Ecto neural progenitor cell (in vitro differentiated cells): ENCODE results near the gene EGFL8.
"Not testable (repeated sequence)": the region's sequence is repeated elsewhere in the genome, so short reads cannot be mapped to it uniquely, and the experiment has no call there.

ENCODE experiments used
- DNase-seq: peaks from one replicate; pipeline ENCODE4 v3.0.0-alpha.2; 2018; ENCODE audit warnings: low spot score

Gene EGFL8

DNA sequence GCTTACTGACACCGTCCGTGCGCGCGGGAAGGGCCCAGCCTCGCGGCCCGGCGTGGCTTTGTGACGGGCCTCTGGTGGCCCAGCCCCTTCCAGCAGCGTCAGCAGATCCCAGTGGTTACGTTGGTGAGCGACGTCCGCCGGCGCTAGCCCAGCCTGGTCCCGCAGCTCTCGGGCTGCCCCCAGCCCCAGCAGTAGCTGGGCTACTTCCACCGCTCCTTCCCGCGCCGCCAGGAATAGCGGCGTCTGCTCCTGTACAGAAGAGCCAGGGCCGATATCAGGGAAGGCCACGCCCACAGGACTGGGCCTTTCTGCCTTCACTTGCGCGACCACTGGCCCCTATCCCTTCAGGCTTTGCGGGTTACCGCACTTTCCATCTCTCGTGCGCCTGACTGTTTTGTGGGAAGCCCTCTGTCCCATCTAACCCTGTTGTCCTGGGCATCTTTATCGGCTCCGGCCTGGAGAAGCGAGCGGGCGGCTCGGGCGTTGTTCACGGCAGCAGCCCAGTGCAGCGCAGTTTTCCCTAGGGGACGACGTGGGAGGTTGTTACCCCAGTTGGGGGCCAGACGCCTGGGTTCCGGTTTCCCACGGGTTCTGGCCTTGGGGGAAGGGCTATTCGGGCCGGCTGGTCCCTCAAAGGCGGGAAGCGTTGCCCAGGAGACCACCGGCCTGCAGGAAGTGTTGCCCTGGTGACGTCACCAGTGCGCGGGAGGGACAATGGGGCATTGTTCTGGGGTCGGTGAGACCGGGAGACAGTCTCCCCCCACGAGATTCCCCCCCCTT lies 31.7 kb downstream of the EGFL8 start:
- peak; percentile 92 for DNase-seq

DNA sequence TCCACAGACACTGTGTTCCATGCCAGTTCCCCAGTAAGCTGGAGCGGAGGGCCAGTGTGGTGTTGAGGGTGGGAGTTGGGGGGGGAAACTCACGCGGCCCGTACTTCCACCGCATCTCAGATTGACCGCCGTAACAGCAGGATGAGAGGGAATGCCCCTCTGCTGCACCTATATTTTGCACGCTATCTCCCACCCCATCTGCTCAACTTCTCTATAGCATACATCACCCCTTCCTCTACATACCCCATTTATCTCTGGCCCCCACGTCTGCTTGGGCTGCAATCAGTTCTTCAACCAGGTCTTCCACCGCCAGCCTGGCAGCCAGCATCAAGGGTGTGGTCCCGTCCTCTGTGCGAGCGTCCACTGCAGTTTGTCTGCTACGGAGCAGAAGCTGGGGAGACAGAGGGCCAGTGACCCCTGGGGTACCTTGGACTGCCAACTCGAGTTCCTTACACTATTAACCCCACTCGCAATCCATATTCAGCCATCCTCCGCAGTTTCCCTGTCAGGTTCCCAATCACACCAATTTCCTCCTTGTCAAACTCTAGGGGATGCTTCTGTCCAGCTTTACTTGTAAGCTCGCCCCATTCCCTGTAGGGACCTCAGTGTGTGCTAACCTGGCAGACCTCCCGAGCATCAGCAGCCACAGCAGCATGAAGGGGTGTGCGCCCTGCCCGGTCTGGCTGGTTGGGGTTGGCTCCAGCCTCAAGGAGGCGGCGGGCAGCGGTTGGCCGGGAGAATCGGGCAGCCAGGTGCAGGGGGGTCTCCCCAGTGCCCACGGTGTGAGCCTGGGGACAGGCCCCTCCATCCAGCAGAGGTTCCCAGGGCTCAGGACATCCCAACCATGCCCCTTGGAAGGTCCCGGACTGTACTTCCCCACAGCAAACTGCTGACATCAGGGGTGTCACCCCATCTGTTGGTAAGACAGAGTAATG lies 32.6 kb downstream of the EGFL8 start:
- DNase-seq: peak; percentile 62

DNA sequence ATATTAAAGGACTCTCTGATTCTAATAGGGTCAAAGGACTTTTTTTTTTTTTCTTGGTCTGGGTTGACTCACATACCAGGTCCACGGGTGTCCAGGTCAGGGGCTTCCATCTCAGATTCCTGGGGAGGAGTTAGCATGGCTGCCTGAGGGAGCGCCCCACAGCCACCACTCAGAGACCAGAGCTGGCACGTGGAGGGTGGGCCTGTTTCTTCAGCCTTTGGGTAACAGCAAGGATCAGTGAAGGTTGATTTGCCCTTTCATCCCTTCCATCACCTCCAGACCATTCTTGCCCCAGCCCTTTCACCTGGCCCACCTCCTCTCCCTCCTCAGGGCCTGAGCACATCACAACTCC lies 33.9 kb downstream of the EGFL8 start:
- no peak for DNase-seq

DNA sequence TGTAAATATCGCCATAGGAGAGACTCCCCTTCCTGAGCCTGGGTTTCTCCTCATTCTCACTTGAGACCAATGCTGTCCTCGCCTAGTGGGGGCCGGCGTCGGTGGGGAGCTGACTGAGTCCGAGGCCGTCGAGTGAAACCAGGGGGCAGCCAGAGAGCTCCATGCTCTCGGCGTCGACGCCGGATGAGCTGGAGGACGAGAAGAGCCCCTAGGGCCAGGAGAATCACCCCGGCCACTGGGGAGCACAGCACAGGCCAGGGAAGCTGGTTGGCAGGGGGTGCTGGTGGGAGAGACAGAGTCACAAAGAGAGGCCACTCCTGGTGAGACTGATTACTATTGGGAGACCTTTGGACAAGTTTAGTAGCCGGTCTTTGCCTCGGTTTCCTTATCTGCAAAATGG lies 34.5 kb downstream of the EGFL8 start:
- DNase-seq: no peak

DNA sequence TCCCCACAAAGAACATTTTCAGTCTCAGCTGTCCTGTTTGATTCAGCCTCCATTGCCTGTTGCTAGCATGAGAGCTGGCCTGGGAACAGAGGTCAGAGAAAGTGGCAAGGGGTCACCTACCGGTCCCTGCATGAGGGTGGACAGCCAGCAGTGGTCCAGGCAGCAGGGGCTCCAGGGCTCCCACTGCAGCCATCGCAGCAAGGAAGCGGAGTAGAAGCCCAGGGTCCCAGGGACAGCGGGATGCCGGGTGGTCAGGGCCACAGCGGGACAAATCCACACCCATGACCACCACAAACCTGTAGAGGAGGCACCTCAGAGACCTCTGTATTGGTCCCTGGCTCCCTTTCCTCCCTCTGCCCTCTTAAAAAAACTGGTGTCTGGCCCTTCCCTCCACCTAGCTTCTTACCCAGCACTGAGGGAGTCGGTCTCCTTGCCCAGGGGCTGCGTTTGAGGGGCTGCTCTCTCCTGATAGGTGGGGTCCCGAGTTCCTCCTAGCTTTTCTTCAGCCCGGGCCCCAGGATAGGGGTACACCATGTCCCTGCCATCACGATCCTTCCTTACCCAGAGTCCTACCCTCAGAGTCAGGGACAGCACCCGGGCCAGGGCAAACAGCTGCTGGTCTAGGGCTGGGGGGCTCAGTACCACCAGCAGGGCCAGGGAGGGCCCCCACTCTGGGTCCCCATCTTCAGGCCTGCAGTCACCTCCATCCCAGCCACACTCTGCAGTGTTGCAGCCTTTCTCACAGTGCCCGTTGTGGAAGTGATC lies 36.5 kb downstream of the EGFL8 start:
- no peak for DNase-seq

DNA sequence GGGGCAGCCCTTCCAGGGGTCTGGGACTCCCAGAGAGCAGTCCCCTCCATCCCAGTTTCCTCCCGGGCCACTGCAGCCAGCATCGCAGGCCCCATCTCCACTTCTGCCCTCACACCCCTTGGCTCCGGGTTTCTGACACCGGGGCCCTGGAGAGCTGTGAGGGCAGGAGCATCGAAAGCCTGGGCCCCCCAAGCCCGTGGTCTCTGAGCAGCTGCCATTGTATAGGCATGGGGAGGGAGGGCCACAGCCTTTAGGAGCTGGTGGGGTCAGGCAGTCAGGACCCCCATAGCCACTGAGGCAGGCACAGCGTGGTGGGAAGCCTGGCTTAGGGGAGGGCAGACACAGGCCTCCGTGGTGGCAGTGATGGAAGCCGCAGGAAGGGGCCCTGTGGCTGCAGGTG lies 37.8 kb downstream of the EGFL8 start:
- DNase-seq: no peak

DNA sequence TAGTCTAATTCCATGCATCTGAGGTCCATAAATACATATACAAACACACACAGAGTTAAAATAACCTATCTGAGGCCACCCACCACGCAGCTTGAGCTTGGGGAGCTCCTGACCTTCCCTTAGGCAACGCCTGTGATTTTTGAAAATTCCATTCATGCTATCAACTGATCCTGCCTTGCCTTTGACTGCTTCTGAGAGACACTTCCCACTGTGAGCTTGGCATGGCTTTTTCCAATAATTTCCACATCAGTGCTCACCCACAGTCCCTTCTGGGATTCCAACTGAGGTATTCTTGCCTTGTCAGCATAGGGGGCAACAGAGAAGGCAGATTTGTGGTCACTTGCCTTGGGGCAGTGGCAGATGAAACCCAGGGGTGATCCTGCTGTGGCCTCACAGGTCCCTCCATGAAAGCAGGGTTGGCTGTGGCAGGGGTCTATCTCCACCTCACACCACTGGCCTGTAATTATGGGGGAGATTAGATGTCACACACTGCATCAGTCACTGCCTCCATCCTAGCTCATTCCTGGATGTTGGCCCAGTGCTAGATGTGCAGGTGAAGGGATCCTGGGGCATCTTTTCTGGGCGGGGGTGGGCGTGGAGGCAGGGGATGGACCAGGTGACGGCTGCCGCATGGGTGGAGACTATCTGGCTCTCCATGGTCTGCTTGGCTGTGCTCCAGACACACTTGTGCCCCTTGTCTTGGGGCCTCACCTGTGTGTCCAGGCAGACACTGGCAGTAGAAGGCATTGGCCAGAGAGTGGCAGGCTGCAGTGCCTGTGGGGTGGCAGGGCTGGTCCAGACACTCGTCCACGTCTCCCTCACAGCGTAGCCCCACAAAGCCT lies 39.3 kb downstream of the EGFL8 start:
- DNase-seq: no peak

DNA sequence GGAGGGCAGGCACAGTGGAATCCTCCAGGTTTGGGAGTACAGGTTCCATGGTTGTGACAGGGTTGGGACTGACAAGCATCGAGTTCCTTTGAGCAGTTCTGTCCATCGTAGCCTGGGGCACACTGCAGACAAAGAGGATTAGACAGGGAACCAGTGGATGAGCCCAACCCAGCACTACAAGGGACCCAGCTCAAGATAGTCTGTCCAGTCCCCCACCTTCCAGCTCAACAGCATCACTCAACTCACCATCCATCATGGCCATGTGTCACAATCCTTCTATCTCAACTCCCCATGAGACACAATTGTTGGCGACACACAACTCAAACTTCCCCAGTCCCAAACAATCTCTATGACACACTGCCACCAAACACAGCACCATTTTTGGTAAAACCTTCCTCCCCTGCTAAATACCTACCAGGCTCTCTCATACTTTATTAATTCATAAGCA lies 39.9 kb downstream of the EGFL8 start:
- no peak for DNase-seq

DNA sequence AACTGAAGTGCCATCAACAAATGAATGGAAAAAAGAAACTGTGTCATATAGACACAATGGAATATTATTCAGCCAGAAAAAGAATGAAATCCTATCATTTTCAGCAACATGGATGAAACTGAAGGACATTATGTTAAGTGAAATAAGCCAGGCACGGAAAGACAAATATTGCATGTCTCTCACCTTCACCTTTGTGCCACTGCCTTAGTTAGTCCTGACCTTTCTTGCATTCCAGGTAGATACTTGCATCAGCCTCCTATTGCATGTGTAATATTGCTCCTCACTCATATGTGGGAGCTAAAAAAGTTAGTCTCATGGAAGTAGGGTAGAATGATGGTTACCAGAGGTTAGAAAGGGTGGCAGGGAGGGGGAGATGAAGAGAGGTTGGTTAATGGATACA lies 44.6 kb downstream of the EGFL8 start:
- no peak for DNase-seq

DNA sequence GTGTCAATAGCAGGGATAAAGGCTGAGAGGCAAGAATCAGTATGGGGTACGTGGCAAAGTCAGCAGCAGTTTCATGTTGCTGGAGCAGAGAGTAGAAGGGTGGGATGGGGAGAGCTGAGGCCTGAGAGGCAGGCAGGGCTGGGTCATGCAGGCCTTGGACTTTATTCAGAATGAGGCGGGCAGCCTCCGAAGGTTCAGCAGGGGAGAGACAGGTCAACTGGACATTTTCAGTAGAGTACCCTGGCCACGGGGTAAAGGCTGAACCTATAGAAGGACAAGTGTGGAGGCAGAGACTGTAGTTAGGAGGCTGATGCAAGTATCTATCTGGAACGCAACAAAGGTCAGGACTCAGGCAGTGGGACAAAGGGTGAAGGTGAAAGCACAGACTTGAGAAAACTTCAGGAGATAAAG lies 45.8 kb downstream of the EGFL8 start:
- DNase-seq: no peak

DNA sequence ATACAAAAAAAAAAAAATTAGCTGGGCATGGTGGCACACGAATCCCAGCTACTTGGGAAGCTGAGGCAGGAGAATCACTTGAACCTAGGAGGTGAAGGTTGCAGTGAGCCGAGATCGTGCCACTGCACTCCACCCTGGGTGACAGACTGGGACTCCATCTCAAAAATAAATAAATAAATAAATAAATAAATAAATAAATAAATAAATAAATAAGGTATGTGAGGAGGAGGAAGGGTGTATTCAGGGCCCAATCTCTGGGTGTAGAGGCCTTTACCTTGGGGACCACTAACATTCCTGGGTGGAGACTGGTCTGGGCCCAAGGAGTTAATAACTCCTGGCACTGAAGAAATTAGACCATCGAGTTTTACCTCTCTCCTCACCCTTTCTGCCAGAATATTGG lies 47.0 kb downstream of the EGFL8 start:
- DNase-seq: not testable (repeated sequence)

DNA sequence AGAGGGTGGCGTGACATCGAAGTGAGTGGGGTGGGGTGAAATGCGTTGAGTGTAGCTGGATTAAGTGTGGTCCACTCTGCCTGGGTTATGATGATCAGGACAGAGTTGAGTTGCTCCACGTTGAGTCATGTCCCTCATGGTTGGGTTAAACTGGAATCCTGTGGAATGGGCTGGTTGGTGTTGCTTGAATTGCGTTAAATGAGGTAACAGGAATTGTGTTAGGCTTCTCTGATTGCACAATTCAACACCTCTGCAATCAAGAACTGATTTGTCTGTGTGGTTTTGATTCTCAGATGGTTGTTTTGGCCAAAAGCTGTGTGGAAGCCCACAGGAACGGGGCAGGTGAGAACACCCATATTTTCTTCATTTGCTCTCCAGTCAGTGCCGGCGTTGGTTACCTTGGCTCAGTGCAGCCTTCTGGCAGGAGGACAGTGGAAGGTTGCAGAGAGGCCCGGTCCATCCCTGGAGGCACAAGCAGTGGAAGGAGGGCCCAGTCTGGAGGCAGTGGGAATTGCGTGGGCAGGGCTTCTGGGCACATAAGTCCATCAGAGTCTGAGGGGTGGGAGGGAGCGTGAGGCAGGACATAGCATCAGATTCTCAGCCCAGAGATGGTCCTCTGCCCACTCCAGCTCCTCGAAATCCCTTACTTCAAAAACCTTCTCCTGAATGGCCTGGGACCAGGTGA lies 47.8 kb downstream of the EGFL8 start:
- DNase-seq: no peak

DNA sequence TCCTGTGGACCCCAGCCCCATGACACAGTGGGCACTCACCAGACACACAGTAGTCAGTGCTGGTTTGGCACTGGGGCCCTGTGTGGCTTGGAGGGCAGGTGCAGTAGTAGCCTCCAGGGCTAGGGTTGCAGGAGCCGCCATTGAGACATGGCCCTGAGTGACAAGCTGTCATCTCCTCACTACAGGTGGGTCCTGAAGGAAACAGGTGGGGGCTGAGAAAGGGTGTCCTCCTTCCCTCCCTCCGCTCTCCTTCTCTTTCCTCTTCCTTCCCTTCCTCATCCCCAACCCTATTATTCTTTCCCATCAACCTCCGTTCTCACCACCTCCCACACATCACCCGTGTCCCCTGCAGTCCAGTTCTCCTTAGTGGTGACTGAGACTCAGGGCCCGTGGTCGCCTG lies 49.3 kb downstream of the EGFL8 start:
- DNase-seq: no peak

DNA sequence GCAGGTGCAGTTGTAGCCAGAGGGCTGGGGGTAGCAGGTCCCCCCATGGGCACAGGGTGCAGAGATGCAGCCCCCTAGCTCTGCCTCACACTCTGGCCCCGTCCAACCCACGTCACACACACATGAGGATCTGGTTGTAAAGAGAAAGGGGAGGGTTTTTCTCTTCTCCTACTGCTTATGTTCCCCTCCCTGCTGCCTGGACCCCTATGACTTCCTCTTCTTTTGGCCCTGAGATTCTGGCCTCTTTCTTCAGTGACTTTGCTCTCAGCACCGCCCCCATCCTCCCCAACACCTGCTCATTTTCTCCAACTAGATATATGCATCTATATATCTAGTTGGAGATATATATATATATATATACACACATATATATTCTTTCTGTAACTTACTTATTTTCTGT lies 49.7 kb downstream of the EGFL8 start:
- DNase-seq: no peak

DNA sequence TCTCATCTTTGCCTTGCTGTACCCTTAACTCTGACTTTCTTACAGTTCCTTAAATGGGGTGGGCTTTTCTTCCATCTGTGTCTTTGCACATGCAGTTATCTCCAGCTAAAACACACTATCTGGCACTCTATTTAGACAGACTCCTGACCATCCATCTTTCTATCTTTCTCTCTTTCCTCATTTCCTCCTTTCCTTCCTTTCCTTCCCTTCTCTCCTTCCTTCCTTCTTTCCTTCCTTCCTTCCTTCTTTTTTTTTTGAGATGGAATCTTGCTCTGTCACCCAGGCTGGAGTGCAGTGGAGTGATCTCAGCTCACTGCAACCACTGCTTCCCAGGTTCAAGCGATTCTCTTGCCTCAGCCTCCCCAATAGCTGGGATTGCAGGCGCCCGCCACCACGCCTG lies 51.2 kb downstream of the EGFL8 start:
- no peak for DNase-seq

DNA sequence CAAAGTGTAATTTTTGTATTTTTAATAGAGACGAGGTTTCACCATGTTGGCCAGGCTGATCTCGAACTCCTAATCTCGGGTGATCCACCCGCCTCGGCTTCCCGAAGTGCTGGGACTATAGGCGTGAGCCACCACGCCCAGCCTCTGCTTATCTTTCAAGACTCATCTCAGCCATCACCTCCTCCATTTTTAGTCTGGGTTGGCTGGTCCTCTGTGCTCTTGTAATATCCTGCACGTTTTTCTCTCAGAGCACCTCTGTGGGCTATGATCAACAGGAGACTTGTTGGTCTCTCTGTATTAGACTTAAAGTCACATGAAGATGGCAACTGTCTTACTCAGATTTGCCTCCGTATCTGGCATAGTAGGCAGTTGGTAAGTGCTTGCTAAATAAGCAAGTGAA lies 51.9 kb downstream of the EGFL8 start:
- no peak for DNase-seq

DNA sequence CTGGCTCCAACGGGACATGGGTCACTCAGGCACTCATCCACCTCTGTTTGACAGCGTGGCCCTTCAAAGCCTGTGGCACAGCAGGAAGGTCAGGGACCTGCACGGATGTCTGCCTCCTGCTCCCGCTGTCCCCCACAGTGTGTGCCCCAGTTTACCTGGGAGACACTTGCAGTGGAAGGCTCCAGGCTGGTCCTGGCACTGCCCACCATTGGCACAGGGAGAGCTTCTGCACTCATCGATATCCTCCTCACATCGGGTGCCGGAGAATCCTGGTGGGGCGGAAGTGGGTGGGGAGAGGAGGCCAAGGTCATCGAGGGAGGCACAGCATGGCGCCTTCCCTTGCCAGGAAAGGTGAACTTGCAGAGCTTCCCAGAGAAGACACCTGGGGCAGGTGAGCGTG lies 52.6 kb downstream of the EGFL8 start:
- DNase-seq: no peak
